K562 (cell line): ENCODE results near the gene HOXD12. TPM values are rescaled to one million over a fixed set of nuclear protein-coding genes. Genes with fewer than 3 reads are reported as not detected.

ENCODE experiments used
- CREM ChIP-seq: IDR thresholded peaks from 2 replicates; pipeline ENCODE4 v1.6.1; 2014; ENCODE audit warnings: antibody characterized with exemption, low read depth
- HDAC2 ChIP-seq: fragments of 450-650 bp; IDR thresholded peaks from 2 replicates; pipeline ENCODE4 v1.6.1; 2016; ENCODE audit warnings: mild to moderate bottlenecking
- KLF1 ChIP-seq: fragments of 450-650 bp; IDR thresholded peaks from 2 replicates; pipeline ENCODE4 v1.6.1; 2016; ENCODE audit warnings: missing genetic modification characterization, missing compliant biosample characterization
- MAZ ChIP-seq, 2 experiments: fragments of 450-650 bp in 1 of 2; sonication (generic) in 1 of 2; formaldehyde crosslinking; IDR thresholded peaks in 1 of 2; conservative IDR thresholded peaks in 1 of 2; 2 replicates each; pipeline versions ENCODE4 v1.4.0 to v1.5.0; 2020; ENCODE audit warnings: mild to moderate bottlenecking in 1 of 2, missing genetic modification reagents in 1 of 2
- MTA2 ChIP-seq: fragments of 450-650 bp; IDR thresholded peaks from 2 replicates; pipeline ENCODE4 v1.6.1; 2016; ENCODE audit warnings: low read depth
- RBM15 ChIP-seq: fragments of 200-400 bp; formaldehyde crosslinking; IDR thresholded peaks from 2 replicates; pipeline ENCODE4 v1.6.1; 2018; ENCODE audit warnings: mild to moderate bottlenecking, low read length, moderate library complexity; ENCODE audit not compliant: insufficient read depth
- SRSF7 ChIP-seq: fragments of 200-400 bp; formaldehyde crosslinking; optimal IDR thresholded peaks from 2 replicates; pipeline ENCODE3; 2017; ENCODE audit warnings: mild to moderate bottlenecking, low read depth, low read length
- TFAM ChIP-seq: fragments of 250-450 bp; sonication (Bioruptor Pico); conservative IDR thresholded peaks from 2 replicates; pipeline ENCODE4 v1.5.0; 2021; ENCODE audit warnings: mild to moderate bottlenecking, moderate library complexity
- ZNF121 ChIP-seq: sonication (generic); formaldehyde crosslinking; conservative IDR thresholded peaks from 2 replicates; pipeline ENCODE4 v1.8.0; 2022; ENCODE audit warnings: missing genetic modification reagents
- ZNF592 ChIP-seq: fragments of 450-650 bp; IDR thresholded peaks from 2 replicates; pipeline ENCODE4 v1.6.1; 2017; ENCODE audit warnings: antibody characterized with exemption, mild to moderate bottlenecking
- polyA plus RNA-seq, 8 experiments: library from polyadenylated mRNA; depleted of rRNA in 4 of 8; stranded (reverse) in 5 of 8; unstranded in 3 of 8; fragments of >200 nt; fragmentation: Nextera tagmentation in 2 of 8; fragmentation: Illumina TruSeq in 1 of 8; extraction: Ambion mirVana in 2 of 8; extraction: Trizol in 1 of 8; gene quantifications; 2 replicates each; pipeline versions ENCODE4 v1.2.1 to v1.2.3, GENCODE V29; 2011 to 2014; ENCODE audit warnings: inconsistent platforms in 1 of 8, missing spikeins in 1 of 8
- total RNA-seq, 7 experiments: library from RNA; depleted of rRNA in 6 of 7; stranded (reverse); fragments of >200 nt in 6 of 7; fragmentation: Illumina TruSeq in 2 of 7; extraction: Trizol in 2 of 7; gene quantifications; 2 replicates each; pipeline versions ENCODE4 v1.2.1 to v1.2.3, GENCODE V29; 2011 to 2021; ENCODE audit warnings: low replicate concordance in 1 of 7
- TF ChIP-seq, protein P1 (sequence below): fragments of 200-600 bp; sonication (generic); IDR thresholded peaks from one replicate; pipeline ENCODE4 v1.6.1; 2012; ENCODE audit warnings: mild to moderate bottlenecking, low read depth, low read length, inconsistent platforms

Gene HOXD12
- total and polyA plus RNA-seq, 9 of the 15 experiments (the other 6 are each of a cell fraction or from before 2014, with no cell fraction given), result not detected

- TF ChIP-seq, protein P1, sequence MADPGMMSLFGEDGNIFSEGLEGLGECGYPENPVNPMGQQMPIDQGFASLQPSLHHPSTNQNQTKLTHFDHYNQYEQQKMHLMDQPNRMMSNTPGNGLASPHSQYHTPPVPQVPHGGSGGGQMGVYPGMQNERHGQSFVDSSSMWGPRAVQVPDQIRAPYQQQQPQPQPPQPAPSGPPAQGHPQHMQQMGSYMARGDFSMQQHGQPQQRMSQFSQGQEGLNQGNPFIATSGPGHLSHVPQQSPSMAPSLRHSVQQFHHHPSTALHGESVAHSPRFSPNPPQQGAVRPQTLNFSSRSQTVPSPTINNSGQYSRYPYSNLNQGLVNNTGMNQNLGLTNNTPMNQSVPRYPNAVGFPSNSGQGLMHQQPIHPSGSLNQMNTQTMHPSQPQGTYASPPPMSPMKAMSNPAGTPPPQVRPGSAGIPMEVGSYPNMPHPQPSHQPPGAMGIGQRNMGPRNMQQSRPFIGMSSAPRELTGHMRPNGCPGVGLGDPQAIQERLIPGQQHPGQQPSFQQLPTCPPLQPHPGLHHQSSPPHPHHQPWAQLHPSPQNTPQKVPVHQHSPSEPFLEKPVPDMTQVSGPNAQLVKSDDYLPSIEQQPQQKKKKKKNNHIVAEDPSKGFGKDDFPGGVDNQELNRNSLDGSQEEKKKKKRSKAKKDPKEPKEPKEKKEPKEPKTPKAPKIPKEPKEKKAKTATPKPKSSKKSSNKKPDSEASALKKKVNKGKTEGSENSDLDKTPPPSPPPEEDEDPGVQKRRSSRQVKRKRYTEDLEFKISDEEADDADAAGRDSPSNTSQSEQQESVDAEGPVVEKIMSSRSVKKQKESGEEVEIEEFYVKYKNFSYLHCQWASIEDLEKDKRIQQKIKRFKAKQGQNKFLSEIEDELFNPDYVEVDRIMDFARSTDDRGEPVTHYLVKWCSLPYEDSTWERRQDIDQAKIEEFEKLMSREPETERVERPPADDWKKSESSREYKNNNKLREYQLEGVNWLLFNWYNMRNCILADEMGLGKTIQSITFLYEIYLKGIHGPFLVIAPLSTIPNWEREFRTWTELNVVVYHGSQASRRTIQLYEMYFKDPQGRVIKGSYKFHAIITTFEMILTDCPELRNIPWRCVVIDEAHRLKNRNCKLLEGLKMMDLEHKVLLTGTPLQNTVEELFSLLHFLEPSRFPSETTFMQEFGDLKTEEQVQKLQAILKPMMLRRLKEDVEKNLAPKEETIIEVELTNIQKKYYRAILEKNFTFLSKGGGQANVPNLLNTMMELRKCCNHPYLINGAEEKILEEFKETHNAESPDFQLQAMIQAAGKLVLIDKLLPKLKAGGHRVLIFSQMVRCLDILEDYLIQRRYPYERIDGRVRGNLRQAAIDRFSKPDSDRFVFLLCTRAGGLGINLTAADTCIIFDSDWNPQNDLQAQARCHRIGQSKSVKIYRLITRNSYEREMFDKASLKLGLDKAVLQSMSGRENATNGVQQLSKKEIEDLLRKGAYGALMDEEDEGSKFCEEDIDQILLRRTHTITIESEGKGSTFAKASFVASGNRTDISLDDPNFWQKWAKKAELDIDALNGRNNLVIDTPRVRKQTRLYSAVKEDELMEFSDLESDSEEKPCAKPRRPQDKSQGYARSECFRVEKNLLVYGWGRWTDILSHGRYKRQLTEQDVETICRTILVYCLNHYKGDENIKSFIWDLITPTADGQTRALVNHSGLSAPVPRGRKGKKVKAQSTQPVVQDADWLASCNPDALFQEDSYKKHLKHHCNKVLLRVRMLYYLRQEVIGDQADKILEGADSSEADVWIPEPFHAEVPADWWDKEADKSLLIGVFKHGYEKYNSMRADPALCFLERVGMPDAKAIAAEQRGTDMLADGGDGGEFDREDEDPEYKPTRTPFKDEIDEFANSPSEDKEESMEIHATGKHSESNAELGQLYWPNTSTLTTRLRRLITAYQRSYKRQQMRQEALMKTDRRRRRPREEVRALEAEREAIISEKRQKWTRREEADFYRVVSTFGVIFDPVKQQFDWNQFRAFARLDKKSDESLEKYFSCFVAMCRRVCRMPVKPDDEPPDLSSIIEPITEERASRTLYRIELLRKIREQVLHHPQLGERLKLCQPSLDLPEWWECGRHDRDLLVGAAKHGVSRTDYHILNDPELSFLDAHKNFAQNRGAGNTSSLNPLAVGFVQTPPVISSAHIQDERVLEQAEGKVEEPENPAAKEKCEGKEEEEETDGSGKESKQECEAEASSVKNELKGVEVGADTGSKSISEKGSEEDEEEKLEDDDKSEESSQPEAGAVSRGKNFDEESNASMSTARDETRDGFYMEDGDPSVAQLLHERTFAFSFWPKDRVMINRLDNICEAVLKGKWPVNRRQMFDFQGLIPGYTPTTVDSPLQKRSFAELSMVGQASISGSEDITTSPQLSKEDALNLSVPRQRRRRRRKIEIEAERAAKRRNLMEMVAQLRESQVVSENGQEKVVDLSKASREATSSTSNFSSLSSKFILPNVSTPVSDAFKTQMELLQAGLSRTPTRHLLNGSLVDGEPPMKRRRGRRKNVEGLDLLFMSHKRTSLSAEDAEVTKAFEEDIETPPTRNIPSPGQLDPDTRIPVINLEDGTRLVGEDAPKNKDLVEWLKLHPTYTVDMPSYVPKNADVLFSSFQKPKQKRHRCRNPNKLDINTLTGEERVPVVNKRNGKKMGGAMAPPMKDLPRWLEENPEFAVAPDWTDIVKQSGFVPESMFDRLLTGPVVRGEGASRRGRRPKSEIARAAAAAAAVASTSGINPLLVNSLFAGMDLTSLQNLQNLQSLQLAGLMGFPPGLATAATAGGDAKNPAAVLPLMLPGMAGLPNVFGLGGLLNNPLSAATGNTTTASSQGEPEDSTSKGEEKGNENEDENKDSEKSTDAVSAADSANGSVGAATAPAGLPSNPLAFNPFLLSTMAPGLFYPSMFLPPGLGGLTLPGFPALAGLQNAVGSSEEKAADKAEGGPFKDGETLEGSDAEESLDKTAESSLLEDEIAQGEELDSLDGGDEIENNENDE, result no peak
- TF ChIP-seq SRSF7 (no peak), ZNF121 (CRISPR knock-in tag) (no peak), ZNF592 (no peak), RBM15 (no peak), HDAC2 (no peak), MTA2 (no peak), KLF1 (tag) (no peak), TFAM (CRISPR knock-in tag) (no peak), MAZ (CRISPR knock-in tag; conservative IDR thresholded peaks at IDR 0.05 in 1 of 2, IDR thresholded peaks at IDR 0.05 in 1 of 2) (peak; percentile 97 to 98), CREM (no peak)
These were observed 41.1 kb downstream of the HOXD12 start (continued) for GRCh38 chr2:176140513-176141317.
